ENCODE results near the gene PF4V1.

PF4V1 gene

GRCh38 chr4:73848183-73848777, 4.8 kb upstream of the PF4V1 start:
- ATAC-seq (ENCODE audit: insufficient read depth, low read depth) = no peak
- Histone ChIP-seq H3K4me2 (ENCODE audit: insufficient read depth, low read length) (no peak overlapping the region), H3K9ac (ENCODE audit: low read depth, low read length) (no peak overlapping the region), H3K36me3 (ENCODE audit: insufficient read depth, low read length) (no peaks in the 10 kb centered on the region), H2AFZ (ENCODE audit: low read depth, low read length) (no peak overlapping the region), H3K4me1 (ENCODE audit: insufficient read depth, low read length) (no peaks in the 10 kb centered on the region), H3K27me3 (ENCODE audit: insufficient read depth, low read length, poor library complexity) (no peaks in the 10 kb centered on the region), H3K79me2 (ENCODE audit: insufficient read depth, low read length) (no peaks in the 10 kb centered on the region), H3K27ac (ENCODE audit: low read length) (no peak overlapping the region), H3K4me3 (ENCODE audit: low read depth in 1 of 2, low read length in 2 of 2) (no peak overlapping the region), H3K9me3 (ENCODE audit: insufficient read depth, low read length, severe bottlenecking) (no peaks in the 10 kb centered on the region), H4K20me1 (ENCODE audit: insufficient read depth, low read length) (no peaks in the 10 kb centered on the region)
- no peak for DNase-seq
- TF ChIP-seq CTCF (IDR thresholded peaks at IDR 0.05; ENCODE audit: borderline replicate concordance, extremely low read depth, low read length, poor library complexity, severe bottlenecking) = no peak
- TF ChIP-seq EZH2 (IDR thresholded peaks at IDR 0.05; ENCODE audit: borderline replicate concordance, low read depth, low read length, severe bottlenecking) = no peak

- DNase-seq (no peak), ATAC-seq (ENCODE audit: insufficient read depth, low read depth) (no peak)
- no peak overlapping the region for H2AFZ ChIP-seq (ENCODE audit: low read depth, low read length)
- H3K79me2 ChIP-seq (ENCODE audit: insufficient read depth, low read length) = no peaks in the 10 kb centered on the region
- no peaks in the 10 kb centered on the region for H4K20me1 ChIP-seq (ENCODE audit: insufficient read depth, low read length)
- H3K27me3 ChIP-seq (ENCODE audit: insufficient read depth, low read length, poor library complexity) = no peaks in the 10 kb centered on the region
- H3K9ac ChIP-seq (ENCODE audit: low read depth, low read length) = no peak overlapping the region
- H3K27ac ChIP-seq (ENCODE audit: low read length) = no peak overlapping the region
- H3K4me2 ChIP-seq (ENCODE audit: insufficient read depth, low read length) = no peak overlapping the region
- TF ChIP-seq EZH2 (IDR thresholded peaks at IDR 0.05; ENCODE audit: borderline replicate concordance, low read depth, low read length, severe bottlenecking) = no peak
- TF ChIP-seq CTCF (IDR thresholded peaks at IDR 0.05; ENCODE audit: borderline replicate concordance, extremely low read depth, low read length, poor library complexity, severe bottlenecking) = no peak
- no peaks in the 10 kb centered on the region for H3K36me3 ChIP-seq (ENCODE audit: insufficient read depth, low read length)
- H3K4me3 ChIP-seq (ENCODE audit: low read depth in 1 of 2, low read length in 2 of 2) = no peak overlapping the region
- no peaks in the 10 kb centered on the region for H3K4me1 ChIP-seq (ENCODE audit: insufficient read depth, low read length)
- no peaks in the 10 kb centered on the region for H3K9me3 ChIP-seq (ENCODE audit: insufficient read depth, low read length, severe bottlenecking)
Observed at GRCh38 chr4:73850261-73850970, 2.7 kb upstream of the PF4V1 start.

GRCh38 chr4:73851293-73851692, 1.8 kb upstream of the PF4V1 start:
- H3K9ac ChIP-seq (ENCODE audit: low read depth, low read length) = no peak overlapping the region
- H3K79me2 ChIP-seq (ENCODE audit: insufficient read depth, low read length) = no peaks in the 10 kb centered on the region
- H2AFZ ChIP-seq (ENCODE audit: low read depth, low read length) = no peak overlapping the region
- no peaks in the 10 kb centered on the region for H3K4me1 ChIP-seq (ENCODE audit: insufficient read depth, low read length)
- H3K4me2 ChIP-seq (ENCODE audit: insufficient read depth, low read length) = no peak overlapping the region
- H3K27me3 ChIP-seq (ENCODE audit: insufficient read depth, low read length, poor library complexity) = no peaks in the 10 kb centered on the region
- H4K20me1 ChIP-seq (ENCODE audit: insufficient read depth, low read length) = no peaks in the 10 kb centered on the region
- no peaks in the 10 kb centered on the region for H3K9me3 ChIP-seq (ENCODE audit: insufficient read depth, low read length, severe bottlenecking)
- TF ChIP-seq CTCF (IDR thresholded peaks at IDR 0.05; ENCODE audit: borderline replicate concordance, extremely low read depth, low read length, poor library complexity, severe bottlenecking) (no peak), EZH2 (IDR thresholded peaks at IDR 0.05; ENCODE audit: borderline replicate concordance, low read depth, low read length, severe bottlenecking) (no peak)
- no peak overlapping the region for H3K27ac ChIP-seq (ENCODE audit: low read length)
- no peak for ATAC-seq (ENCODE audit: insufficient read depth, low read depth)
- DNase-seq = no peak
- no peaks in the 10 kb centered on the region for H3K36me3 ChIP-seq (ENCODE audit: insufficient read depth, low read length)
- no peak overlapping the region for H3K4me3 ChIP-seq (ENCODE audit: low read depth in 1 of 2, low read length in 2 of 2)
